ENCODE measurements around the gene MAGI3.

Gene MAGI3

DNA sequence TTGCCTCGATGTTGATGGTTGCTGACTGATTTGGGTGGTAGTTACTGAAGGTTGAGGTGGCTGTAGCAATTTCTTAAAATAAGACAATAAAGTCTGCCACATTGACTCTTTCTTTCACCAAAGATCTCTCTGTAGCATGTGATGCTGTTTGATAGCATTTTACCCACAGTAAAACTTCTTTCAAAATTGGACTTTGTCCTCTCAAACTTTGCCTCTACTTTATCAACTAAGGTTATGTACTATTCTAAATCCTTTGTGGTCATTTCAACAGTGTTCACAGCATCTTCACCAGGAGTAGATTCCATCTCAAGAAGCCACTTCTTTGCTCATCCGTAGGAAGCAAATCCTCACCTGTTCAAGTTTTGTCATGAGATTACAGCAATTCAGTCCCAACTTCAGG is 275.8 kb downstream of the MAGI3 start:
- H3K9me3 ChIP-seq (ENCODE audit: control insufficient read depth, insufficient read depth, low read depth, low read length), result no peaks in the 10 kb centered on the region
- ChIA-PET CTCF (no interaction called here), POLR2A (interaction anchor here (0.6 kb wide), 1 partner anchor 393 kb away, joined by 9 read pairs; no protein-coding TSS in a partner anchor)
- H3K4me1 ChIP-seq (ENCODE audit: control insufficient read depth, insufficient read depth, low read length), result no peaks in the 10 kb centered on the region
- TF ChIP-seq ZSCAN23 (tag by site-specific recombination; IDR thresholded peaks at IDR 0.05) (no peak), ZFP69B (tag by site-specific recombination; IDR thresholded peaks at IDR 0.05) (no peak), SCRT2 (tag by site-specific recombination; IDR thresholded peaks at IDR 0.05) (no peak), SP3 (tag by site-specific recombination; IDR thresholded peaks at IDR 0.05) (no peak), ZBTB20 (tag by site-specific recombination; IDR thresholded peaks at IDR 0.05) (no peak), ZFP3 (tag by site-specific recombination; IDR thresholded peaks at IDR 0.05; ENCODE audit: low read depth) (no peak), KLF1 (tag by site-specific recombination; IDR thresholded peaks at IDR 0.05) (no peak), ZNF596 (tag by site-specific recombination; IDR thresholded peaks at IDR 0.05) (no peak), BCL11B (tag by site-specific recombination; IDR thresholded peaks at IDR 0.05; ENCODE audit: low read depth) (no peak), ZNF311 (tag by site-specific recombination; IDR thresholded peaks at IDR 0.05; ENCODE audit: borderline replicate concordance) (no peak)
- TF ChIP-seq, protein P1, sequence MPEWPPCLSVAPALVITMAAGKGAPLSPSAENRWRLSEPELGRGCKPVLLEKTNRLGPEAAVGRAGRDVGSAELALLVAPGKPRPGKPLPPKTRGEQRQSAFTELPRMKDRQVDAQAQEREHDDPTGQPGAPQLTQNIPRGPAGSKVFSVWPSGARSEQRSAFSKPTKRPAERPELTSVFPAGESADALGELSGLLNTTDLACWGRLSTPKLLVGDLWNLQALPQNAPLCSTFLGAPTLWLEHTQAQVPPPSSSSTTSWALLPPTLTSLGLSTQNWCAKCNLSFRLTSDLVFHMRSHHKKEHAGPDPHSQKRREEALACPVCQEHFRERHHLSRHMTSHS (tag by site-specific recombination; IDR thresholded peaks at IDR 0.05), result no peak
- TF ChIP-seq, protein P2, sequence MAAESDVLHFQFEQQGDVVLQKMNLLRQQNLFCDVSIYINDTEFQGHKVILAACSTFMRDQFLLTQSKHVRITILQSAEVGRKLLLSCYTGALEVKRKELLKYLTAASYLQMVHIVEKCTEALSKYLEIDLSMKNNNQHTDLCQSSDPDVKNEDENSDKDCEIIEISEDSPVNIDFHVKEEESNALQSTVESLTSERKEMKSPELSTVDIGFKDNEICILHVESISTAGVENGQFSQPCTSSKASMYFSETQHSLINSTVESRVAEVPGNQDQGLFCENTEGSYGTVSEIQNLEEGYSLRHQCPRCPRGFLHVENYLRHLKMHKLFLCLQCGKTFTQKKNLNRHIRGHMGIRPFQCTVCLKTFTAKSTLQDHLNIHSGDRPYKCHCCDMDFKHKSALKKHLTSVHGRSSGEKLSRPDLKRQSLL (tag by site-specific recombination; IDR thresholded peaks at IDR 0.05), result no peak
- TF ChIP-seq, protein P3, sequence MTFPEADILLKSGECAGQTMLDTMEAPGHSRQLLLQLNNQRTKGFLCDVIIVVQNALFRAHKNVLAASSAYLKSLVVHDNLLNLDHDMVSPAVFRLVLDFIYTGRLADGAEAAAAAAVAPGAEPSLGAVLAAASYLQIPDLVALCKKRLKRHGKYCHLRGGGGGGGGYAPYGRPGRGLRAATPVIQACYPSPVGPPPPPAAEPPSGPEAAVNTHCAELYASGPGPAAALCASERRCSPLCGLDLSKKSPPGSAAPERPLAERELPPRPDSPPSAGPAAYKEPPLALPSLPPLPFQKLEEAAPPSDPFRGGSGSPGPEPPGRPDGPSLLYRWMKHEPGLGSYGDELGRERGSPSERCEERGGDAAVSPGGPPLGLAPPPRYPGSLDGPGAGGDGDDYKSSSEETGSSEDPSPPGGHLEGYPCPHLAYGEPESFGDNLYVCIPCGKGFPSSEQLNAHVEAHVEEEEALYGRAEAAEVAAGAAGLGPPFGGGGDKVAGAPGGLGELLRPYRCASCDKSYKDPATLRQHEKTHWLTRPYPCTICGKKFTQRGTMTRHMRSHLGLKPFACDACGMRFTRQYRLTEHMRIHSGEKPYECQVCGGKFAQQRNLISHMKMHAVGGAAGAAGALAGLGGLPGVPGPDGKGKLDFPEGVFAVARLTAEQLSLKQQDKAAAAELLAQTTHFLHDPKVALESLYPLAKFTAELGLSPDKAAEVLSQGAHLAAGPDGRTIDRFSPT (tag by site-specific recombination; IDR thresholded peaks at IDR 0.05), result no peak
- peaks cover 0 to 3% of the 10 kb centered on the region in 2 experiments; a peak in 1 of 3 replicates for H3K36me3 ChIP-seq (ENCODE audit: control insufficient read depth in 2 of 2, insufficient read depth in 1 of 2, low read length in 2 of 2)
- H3K4me3 ChIP-seq (ENCODE audit: low read depth, low read length), result no peak overlapping the region
- H3K27ac ChIP-seq (ENCODE audit: extremely low read depth, low read depth, low read length), result no peak overlapping the region

DNA sequence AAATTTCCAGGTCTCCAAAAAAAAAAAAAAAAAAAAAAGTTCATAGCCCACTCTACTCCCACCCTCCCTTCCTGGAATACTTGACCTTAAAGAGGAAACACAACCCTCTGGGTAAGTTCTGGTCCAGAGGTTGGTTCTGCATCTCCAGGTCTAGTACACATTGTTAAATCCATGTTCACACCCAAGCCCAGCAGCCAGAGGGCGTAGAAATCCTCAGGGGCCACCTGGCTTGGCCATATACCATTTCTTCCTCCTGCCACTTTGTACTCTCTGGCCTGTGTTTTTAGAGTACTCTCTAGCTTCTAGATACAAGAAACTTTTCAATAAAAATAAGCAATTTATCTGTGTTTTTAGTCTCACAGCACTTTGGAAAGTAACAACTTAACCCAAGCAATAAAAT is 279.7 kb downstream of the MAGI3 start:
- ChIA-PET CTCF (no interaction called here), POLR2A (no interaction called here)
- Histone ChIP-seq H3K36me3 (ENCODE audit: control insufficient read depth in 2 of 2, insufficient read depth in 1 of 2, low read length in 2 of 2) (peaks cover 0 to 23% of the 10 kb centered on the region in 2 experiments; a peak in 2 of 3 replicates), H3K4me1 (ENCODE audit: control insufficient read depth, insufficient read depth, low read length) (no peaks in the 10 kb centered on the region), H3K9me3 (ENCODE audit: control insufficient read depth, insufficient read depth, low read depth, low read length) (no peaks in the 10 kb centered on the region), H3K4me3 (ENCODE audit: low read depth, low read length) (no peak overlapping the region), H3K27ac (ENCODE audit: extremely low read depth, low read depth, low read length) (no peak overlapping the region)
- TF ChIP-seq ZNF221 (tag by site-specific recombination; IDR thresholded peaks at IDR 0.05; ENCODE audit: borderline replicate concordance), result no peak
- no peak for TF ChIP-seq ZNF843 (tag by site-specific recombination; IDR thresholded peaks at IDR 0.05)
- TF ChIP-seq ZEB2 (tag by site-specific recombination; IDR thresholded peaks at IDR 0.05), result no peak
- TF ChIP-seq ZNF544 (tag by site-specific recombination; IDR thresholded peaks at IDR 0.05), result no peak
- no peak for TF ChIP-seq ZNF426 (tag by site-specific recombination; IDR thresholded peaks at IDR 0.05)
- no peak for TF ChIP-seq ZNF530 (tag by site-specific recombination; IDR thresholded peaks at IDR 0.05; ENCODE audit: low read depth)
- no peak for TF ChIP-seq ZNF660 (tag by site-specific recombination; IDR thresholded peaks at IDR 0.05)
- no peak for TF ChIP-seq RBAK (tag by site-specific recombination; IDR thresholded peaks at IDR 0.05)
- TF ChIP-seq ZNF677 (tag by site-specific recombination; IDR thresholded peaks at IDR 0.05), result no peak
